K562 (cell line): Measurements from ENCODE around the gene FANCD2. TPM values are rescaled to one million over a fixed set of nuclear protein-coding genes. Genes with fewer than 3 reads are reported as not detected.

Experiments
- CHD4 ChIP-seq: fragments of 200-600 bp; sonication (generic); IDR thresholded peaks from 3 replicates; pipeline ENCODE4 v1.6.1; 2012; ENCODE audit warnings: low read depth, mild to moderate bottlenecking, mixed read lengths, low read length, inconsistent platforms; ENCODE audit not compliant: insufficient read depth, insufficient replicate concordance, poor library complexity, severe bottlenecking
- DIDO1 ChIP-seq: fragments of 450-650 bp; IDR thresholded peaks from 2 replicates; pipeline ENCODE4 v1.6.1; 2016; ENCODE audit warnings: low read depth, missing biosample characterization, missing genetic modification characterization
- EWSR1 ChIP-seq: fragments of 450-650 bp; IDR thresholded peaks from 2 replicates; pipeline ENCODE4 v1.6.1; 2018; ENCODE audit warnings: borderline replicate concordance, mild to moderate bottlenecking, low read depth, moderate library complexity; ENCODE audit not compliant: partially characterized antibody
- HEY1 ChIP-seq: fragments of 250-450 bp; sonication (Bioruptor Pico); IDR thresholded peaks from 2 replicates; pipeline ENCODE4 v1.5.0; 2020; ENCODE audit warnings: mild to moderate bottlenecking, moderate library complexity, borderline replicate concordance
- KAT2B ChIP-seq: IDR thresholded peaks from one replicate; pipeline ENCODE4 v1.6.1; 2012; ENCODE audit warnings: low read depth, mild to moderate bottlenecking, control low read depth, inconsistent platforms, low read length, moderate library complexity
- PCBP1 ChIP-seq: fragments of 200-400 bp; formaldehyde crosslinking; IDR thresholded peaks from 2 replicates; pipeline ENCODE4 v1.6.1; 2018; ENCODE audit warnings: mild to moderate bottlenecking, low read depth, low read length; ENCODE audit not compliant: poor library complexity, severe bottlenecking
- SAFB2 ChIP-seq: fragments of 200-400 bp; formaldehyde crosslinking; IDR thresholded peaks from 2 replicates; pipeline ENCODE4 v1.6.1; 2018; ENCODE audit warnings: borderline replicate concordance, low read length, low read depth, moderate library complexity; ENCODE audit not compliant: severe bottlenecking
- SNRNP70 ChIP-seq: fragments of 200-400 bp; formaldehyde crosslinking; optimal IDR thresholded peaks from 2 replicates; pipeline ENCODE3; 2017; ENCODE audit warnings: low read depth, low read length
- STAG1 ChIP-seq: sonication (generic); formaldehyde crosslinking; IDR thresholded peaks from 2 replicates; pipeline ENCODE4 v1.5.0; 2020; ENCODE audit warnings: missing genetic modification reagents, borderline replicate concordance
- STAT5B ChIP-seq: fragments of 250-450 bp; sonication (Bioruptor Pico); IDR thresholded peaks from 2 replicates; pipeline ENCODE4 v1.8.0; 2021; ENCODE audit warnings: mild to moderate bottlenecking, inconsistent platforms
- ZNF224 ChIP-seq: sonication (generic); formaldehyde crosslinking; IDR thresholded peaks from 2 replicates; pipeline ENCODE4 v1.8.0; 2022; ENCODE audit warnings: mild to moderate bottlenecking, missing genetic modification reagents
- ZNF76 ChIP-seq: fragments of 250-450 bp; sonication (Bioruptor Pico); IDR thresholded peaks from 2 replicates; pipeline ENCODE4 v1.4.0; 2020; ENCODE audit warnings: mild to moderate bottlenecking, moderate library complexity, borderline replicate concordance
- polyA plus RNA-seq, 8 experiments: library from polyadenylated mRNA; depleted of rRNA in 4 of 8; stranded (reverse) in 5 of 8; unstranded in 3 of 8; fragments of >200 nt; fragmentation: Nextera tagmentation in 2 of 8; fragmentation: Illumina TruSeq in 1 of 8; extraction: Ambion mirVana in 2 of 8; extraction: Trizol in 1 of 8; gene quantifications; 2 replicates each; pipeline versions ENCODE4 v1.2.1 to v1.2.3, GENCODE V29; 2011 to 2014; ENCODE audit warnings: inconsistent platforms in 1 of 8, missing spikeins in 1 of 8
- total RNA-seq, 7 experiments: library from RNA; depleted of rRNA in 6 of 7; stranded (reverse); fragments of >200 nt in 6 of 7; fragmentation: Illumina TruSeq in 2 of 7; extraction: Trizol in 2 of 7; gene quantifications; 2 replicates each; pipeline versions ENCODE4 v1.2.1 to v1.2.3, GENCODE V29; 2011 to 2021; ENCODE audit warnings: low replicate concordance in 1 of 7
- TF ChIP-seq, protein P1 (sequence below), 2 experiments: fragments of 450-650 bp in 1 of 2; sonication (generic) in 1 of 2; formaldehyde crosslinking in 1 of 2; IDR thresholded peaks; 2 replicates each; pipeline versions ENCODE4 v1.7.1 to v1.9.0; 2016 to 2022; ENCODE audit warnings: inconsistent platforms in 1 of 2, mild to moderate bottlenecking in 1 of 2, missing genetic modification reagents in 1 of 2
- TF ChIP-seq, protein P2 (sequence below), 2 experiments: fragments of 450-650 bp in 1 of 2; sonication (generic) in 1 of 2; formaldehyde crosslinking in 1 of 2; IDR thresholded peaks in 1 of 2; conservative IDR thresholded peaks in 1 of 2; 2 replicates each; pipeline versions ENCODE4 v1.6.1 to v1.8.1; 2016 to 2023; ENCODE audit warnings: mild to moderate bottlenecking in 2 of 2, moderate library complexity in 2 of 2, inconsistent platforms in 1 of 2, missing genetic modification reagents in 1 of 2
- TF ChIP-seq, protein P3 (sequence below): fragments of 250-450 bp; sonication (Bioruptor Pico); IDR thresholded peaks from 2 replicates; pipeline ENCODE4 v1.8.0; 2022; ENCODE audit warnings: moderate library complexity, mild to moderate bottlenecking, inconsistent platforms

FANCD2 gene
- total and polyA plus RNA-seq, 9 of the 15 experiments (the other 6 are each of a cell fraction or from before 2014, with no cell fraction given) = 59.4 to 137 (median 96.1) TPM

DNA sequence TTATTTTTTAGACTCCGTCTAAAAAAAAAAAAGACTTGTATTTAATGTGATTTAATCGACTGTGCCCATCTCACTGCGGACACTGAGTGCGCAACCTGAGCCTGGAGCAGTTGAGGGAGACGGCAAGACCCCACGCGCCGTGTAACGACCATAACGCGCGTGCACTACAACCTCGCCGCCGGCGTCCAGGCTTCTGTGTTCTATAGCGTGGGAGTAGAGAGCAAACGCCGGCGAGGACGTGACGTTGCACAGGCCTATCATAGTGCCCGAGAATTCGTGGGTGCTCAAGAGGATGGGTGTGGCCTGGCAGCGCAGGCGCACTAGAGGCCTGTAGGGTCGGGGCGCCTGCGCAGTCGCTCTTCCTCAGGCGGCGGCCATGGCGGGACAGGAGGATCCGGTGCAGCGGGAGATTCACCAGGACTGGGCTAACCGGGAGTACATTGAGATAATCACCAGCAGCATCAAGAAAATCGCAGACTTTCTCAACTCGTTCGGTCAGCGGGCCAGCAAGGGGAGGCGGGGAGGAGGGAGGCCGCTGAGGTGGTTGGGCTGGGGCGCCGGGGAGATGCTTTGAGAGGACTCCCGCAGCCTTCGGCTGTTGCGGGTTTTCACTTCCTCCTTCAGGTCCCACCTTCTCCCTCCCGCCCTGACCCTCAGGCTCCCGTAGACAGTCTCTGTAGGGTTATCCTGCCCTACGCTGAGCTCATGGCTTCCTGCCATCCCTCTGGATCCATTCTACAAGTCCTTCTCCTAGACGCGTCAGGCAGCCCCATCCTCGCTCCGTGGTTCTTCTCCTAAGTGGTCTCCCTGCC is 89.3 kb downstream of the FANCD2 start, which contains the start of gene BRK1 (continued):
- TF ChIP-seq SAFB2 (no peak), STAT5B (CRISPR knock-in tag) (no peak), SNRNP70 (no peak), EWSR1 (no peak), DIDO1 (tag) (no peak), HEY1 (no peak), PCBP1 (no peak), ZNF224 (CRISPR knock-in tag) (no peak), KAT2B (no peak), ZNF76 (CRISPR knock-in tag) (no peak; the same call in 1 of the 2 replicates), CHD4 (no peak), STAG1 (CRISPR knock-in tag) (no peak)
- TF ChIP-seq, protein P1, sequence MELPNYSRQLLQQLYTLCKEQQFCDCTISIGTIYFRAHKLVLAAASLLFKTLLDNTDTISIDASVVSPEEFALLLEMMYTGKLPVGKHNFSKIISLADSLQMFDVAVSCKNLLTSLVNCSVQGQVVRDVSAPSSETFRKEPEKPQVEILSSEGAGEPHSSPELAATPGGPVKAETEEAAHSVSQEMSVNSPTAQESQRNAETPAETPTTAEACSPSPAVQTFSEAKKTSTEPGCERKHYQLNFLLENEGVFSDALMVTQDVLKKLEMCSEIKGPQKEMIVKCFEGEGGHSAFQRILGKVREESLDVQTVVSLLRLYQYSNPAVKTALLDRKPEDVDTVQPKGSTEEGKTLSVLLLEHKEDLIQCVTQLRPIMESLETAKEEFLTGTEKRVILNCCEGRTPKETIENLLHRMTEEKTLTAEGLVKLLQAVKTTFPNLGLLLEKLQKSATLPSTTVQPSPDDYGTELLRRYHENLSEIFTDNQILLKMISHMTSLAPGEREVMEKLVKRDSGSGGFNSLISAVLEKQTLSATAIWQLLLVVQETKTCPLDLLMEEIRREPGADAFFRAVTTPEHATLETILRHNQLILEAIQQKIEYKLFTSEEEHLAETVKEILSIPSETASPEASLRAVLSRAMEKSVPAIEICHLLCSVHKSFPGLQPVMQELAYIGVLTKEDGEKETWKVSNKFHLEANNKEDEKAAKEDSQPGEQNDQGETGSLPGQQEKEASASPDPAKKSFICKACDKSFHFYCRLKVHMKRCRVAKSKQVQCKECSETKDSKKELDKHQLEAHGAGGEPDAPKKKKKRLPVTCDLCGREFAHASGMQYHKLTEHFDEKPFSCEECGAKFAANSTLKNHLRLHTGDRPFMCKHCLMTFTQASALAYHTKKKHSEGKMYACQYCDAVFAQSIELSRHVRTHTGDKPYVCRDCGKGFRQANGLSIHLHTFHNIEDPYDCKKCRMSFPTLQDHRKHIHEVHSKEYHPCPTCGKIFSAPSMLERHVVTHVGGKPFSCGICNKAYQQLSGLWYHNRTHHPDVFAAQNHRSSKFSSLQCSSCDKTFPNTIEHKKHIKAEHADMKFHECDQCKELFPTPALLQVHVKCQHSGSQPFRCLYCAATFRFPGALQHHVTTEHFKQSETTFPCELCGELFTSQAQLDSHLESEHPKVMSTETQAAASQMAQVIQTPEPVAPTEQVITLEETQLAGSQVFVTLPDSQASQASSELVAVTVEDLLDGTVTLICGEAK (IDR thresholded peaks at IDR 0.05) = peak; percentile 57
- TF ChIP-seq, protein P1 (CRISPR knock-in tag; IDR thresholded peaks at IDR 0.05) = no peak
- TF ChIP-seq, protein P2, sequence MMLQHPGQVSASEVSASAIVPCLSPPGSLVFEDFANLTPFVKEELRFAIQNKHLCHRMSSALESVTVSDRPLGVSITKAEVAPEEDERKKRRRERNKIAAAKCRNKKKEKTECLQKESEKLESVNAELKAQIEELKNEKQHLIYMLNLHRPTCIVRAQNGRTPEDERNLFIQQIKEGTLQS (IDR thresholded peaks at IDR 0.05) = no peak
- TF ChIP-seq, protein P2 (CRISPR knock-in tag; conservative IDR thresholded peaks at IDR 0.05) = peak; percentile 83; the same call in 1 of the 2 replicates
- TF ChIP-seq, protein P3, sequence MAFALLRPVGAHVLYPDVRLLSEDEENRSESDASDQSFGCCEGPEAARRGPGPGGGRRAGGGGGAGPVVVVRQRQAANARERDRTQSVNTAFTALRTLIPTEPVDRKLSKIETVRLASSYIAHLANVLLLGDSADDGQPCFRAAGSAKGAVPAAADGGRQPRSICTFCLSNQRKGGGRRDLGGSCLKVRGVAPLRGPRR = 0 out of 2 replicates have a peak, but pooled peaks have one; percentile 26
